Measurements from ENCODE around the gene MORN4. TPM values are rescaled to one million over a fixed set of nuclear protein-coding genes. Genes with fewer than 3 reads are reported as not detected.

Gene MORN4
- total and polyA plus RNA-seq, 9 of the 15 experiments (the other 6 are each of a cell fraction or from before 2014, with no cell fraction given): 8.3 to 23.9 (median 11.7) TPM

DNA sequence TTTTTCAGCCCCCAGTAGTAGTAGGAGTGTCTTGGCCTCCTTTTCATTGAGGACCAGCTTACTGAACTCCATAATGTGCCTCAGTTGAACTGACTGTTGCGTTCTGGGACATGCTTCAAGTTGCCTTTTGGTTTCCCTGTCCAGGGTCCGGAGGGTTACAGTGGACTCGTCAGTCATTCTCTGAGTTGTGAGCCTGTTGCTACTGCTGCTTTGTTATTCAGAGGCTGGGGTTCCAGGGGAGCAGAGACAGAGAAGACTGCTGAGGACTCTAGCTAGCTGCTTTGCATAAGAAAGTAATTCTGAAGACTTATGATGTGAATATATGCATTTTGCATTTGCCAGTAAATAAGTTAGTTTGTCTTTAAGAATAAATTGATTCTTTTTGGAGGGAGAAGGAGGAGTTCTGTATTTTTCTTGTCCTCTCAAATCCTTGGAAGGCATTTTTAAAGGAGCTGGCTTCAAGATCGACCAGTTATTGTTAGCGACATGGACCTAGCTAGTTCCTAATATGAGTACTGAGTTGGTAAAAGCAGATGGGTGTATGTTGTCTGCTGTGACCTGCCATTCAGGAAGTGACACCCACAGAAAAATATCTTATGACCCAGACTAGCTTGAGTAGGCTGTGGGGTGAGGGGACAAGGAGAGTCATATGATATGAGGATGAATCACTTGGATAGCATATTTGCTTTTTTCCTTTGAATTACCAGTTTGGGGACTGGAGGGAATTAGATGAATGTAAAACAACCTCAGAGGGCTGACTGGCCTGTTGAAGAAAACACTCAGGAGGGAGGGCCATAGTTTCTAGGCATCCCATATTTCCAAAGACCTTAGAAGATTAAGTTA is 15.5 kb upstream of the MORN4 start (continued):
- TF ChIP-seq, protein P1, sequence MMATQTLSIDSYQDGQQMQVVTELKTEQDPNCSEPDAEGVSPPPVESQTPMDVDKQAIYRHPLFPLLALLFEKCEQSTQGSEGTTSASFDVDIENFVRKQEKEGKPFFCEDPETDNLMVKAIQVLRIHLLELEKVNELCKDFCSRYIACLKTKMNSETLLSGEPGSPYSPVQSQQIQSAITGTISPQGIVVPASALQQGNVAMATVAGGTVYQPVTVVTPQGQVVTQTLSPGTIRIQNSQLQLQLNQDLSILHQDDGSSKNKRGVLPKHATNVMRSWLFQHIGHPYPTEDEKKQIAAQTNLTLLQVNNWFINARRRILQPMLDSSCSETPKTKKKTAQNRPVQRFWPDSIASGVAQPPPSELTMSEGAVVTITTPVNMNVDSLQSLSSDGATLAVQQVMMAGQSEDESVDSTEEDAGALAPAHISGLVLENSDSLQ (IDR thresholded peaks at IDR 0.05): peak; percentile 77
- TF ChIP-seq TBL1XR1 (IDR thresholded peaks at IDR 0.05; ENCODE audit: low read length in 2 of 2): no peak; a peak in 1 of 4 replicates
- TF ChIP-seq BACH1 (tag; IDR thresholded peaks at IDR 0.05): no peak; the same call in 1 of the 2 replicates
- TF ChIP-seq TFAM (CRISPR knock-in tag; conservative IDR thresholded peaks at IDR 0.05): no peak
- TF ChIP-seq TSC22D4 (tag; IDR thresholded peaks at IDR 0.05): no peak
- TF ChIP-seq HDGF (IDR thresholded peaks at IDR 0.05): no peak
- no peak for TF ChIP-seq RBFOX2 (IDR thresholded peaks at IDR 0.05; ENCODE audit: low read depth, low read length)
- TF ChIP-seq WHSC1 (IDR thresholded peaks at IDR 0.05; ENCODE audit: low read length): no peak
- TF ChIP-seq, protein P2, sequence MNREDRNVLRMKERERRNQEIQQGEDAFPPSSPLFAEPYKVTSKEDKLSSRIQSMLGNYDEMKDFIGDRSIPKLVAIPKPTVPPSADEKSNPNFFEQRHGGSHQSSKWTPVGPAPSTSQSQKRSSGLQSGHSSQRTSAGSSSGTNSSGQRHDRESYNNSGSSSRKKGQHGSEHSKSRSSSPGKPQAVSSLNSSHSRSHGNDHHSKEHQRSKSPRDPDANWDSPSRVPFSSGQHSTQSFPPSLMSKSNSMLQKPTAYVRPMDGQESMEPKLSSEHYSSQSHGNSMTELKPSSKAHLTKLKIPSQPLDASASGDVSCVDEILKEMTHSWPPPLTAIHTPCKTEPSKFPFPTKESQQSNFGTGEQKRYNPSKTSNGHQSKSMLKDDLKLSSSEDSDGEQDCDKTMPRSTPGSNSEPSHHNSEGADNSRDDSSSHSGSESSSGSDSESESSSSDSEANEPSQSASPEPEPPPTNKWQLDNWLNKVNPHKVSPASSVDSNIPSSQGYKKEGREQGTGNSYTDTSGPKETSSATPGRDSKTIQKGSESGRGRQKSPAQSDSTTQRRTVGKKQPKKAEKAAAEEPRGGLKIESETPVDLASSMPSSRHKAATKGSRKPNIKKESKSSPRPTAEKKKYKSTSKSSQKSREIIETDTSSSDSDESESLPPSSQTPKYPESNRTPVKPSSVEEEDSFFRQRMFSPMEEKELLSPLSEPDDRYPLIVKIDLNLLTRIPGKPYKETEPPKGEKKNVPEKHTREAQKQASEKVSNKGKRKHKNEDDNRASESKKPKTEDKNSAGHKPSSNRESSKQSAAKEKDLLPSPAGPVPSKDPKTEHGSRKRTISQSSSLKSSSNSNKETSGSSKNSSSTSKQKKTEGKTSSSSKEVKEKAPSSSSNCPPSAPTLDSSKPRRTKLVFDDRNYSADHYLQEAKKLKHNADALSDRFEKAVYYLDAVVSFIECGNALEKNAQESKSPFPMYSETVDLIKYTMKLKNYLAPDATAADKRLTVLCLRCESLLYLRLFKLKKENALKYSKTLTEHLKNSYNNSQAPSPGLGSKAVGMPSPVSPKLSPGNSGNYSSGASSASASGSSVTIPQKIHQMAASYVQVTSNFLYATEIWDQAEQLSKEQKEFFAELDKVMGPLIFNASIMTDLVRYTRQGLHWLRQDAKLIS (CRISPR knock-in tag; IDR thresholded peaks at IDR 0.05): no peak
- TF ChIP-seq, protein P3, sequence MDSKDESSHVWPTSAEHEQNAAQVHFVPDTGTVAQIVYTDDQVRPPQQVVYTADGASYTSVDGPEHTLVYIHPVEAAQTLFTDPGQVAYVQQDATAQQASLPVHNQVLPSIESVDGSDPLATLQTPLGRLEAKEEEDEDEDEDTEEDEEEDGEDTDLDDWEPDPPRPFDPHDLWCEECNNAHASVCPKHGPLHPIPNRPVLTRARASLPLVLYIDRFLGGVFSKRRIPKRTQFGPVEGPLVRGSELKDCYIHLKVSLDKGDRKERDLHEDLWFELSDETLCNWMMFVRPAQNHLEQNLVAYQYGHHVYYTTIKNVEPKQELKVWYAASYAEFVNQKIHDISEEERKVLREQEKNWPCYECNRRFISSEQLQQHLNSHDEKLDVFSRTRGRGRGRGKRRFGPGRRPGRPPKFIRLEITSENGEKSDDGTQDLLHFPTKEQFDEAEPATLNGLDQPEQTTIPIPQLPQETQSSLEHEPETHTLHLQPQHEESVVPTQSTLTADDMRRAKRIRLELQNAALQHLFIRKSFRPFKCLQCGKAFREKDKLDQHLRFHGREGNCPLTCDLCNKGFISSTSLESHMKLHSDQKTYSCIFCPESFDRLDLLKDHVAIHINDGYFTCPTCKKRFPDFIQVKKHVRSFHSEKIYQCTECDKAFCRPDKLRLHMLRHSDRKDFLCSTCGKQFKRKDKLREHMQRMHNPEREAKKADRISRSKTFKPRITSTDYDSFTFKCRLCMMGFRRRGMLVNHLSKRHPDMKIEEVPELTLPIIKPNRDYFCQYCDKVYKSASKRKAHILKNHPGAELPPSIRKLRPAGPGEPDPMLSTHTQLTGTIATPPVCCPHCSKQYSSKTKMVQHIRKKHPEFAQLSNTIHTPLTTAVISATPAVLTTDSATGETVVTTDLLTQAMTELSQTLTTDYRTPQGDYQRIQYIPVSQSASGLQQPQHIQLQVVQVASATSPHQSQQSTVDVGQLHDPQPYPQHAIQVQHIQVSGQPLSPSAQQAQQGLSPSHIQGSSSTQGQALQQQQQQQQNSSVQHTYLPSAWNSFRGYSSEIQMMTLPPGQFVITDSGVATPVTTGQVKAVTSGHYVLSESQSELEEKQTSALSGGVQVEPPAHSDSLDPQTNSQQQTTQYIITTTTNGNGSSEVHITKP (IDR thresholded peaks at IDR 0.05; ENCODE audit: partially characterized antibody): no peak
- no peak for TF ChIP-seq ZNF140 (CRISPR knock-in tag; IDR thresholded peaks at IDR 0.05)
- no peak for TF ChIP-seq ZNF707 (CRISPR knock-in tag; conservative IDR thresholded peaks at IDR 0.05)
- no peak for TF ChIP-seq SETDB1 (IDR thresholded peaks at IDR 0.05; ENCODE audit: low read length)
- TF ChIP-seq PHF21A (IDR thresholded peaks at IDR 0.05; ENCODE audit: borderline replicate concordance, low read depth): no peak
- TF ChIP-seq GABPB2 (CRISPR knock-in tag; conservative IDR thresholded peaks at IDR 0.05): no peak
- TF ChIP-seq CEBPG (CRISPR knock-in tag; IDR thresholded peaks at IDR 0.05): no peak
- no peak for TF ChIP-seq CEBPG (tag; conservative IDR thresholded peaks at IDR 0.05 in 1 of 2, IDR thresholded peaks at IDR 0.05 in 1 of 2)
- TF ChIP-seq HDAC2 (IDR thresholded peaks at IDR 0.05): no peak
